Small intestine (tissue), 7 donors: ENCODE measurements around the gene PIGP. TPM values are rescaled to one million over a fixed set of nuclear protein-coding genes. Genes with fewer than 3 reads are reported as not detected.

Experiments
- DNase-seq, 2 donors: peaks; one replicate each; pipeline versions ENCODE4 v3.0.0 to v3.0.0-alpha.2; 2013
- FAIRE-seq: peaks from 2 replicates; lab custom pipeline; 2012; peaks lifted over from hg19 to GRCh38; lab: Jason Lieb, UNC
- H3K27ac ChIP-seq, 3 donors: one replicate each; pipeline ENCODE4 v1.5.1; 2013; ENCODE audit warnings: low read length in 2 of 3, mild to moderate bottlenecking in 2 of 3, control low read depth in 1 of 3, inconsistent platforms in 1 of 3, low read depth in 1 of 3, moderate library complexity in 1 of 3
- H3K27me3 ChIP-seq, 3 donors: one replicate each; pipeline ENCODE4 v1.6.1; 2013; ENCODE audit warnings: low read length in 3 of 3, inconsistent platforms in 1 of 3; ENCODE audit not compliant: control insufficient read depth in 3 of 3, insufficient read depth in 3 of 3
- H3K36me3 ChIP-seq, 3 donors: one replicate each; pipeline ENCODE4 v1.6.1; 2013; ENCODE audit warnings: low read length in 3 of 3, inconsistent platforms in 1 of 3, low read depth in 1 of 3, mild to moderate bottlenecking in 1 of 3, moderate library complexity in 1 of 3; ENCODE audit not compliant: control insufficient read depth in 3 of 3, insufficient read depth in 2 of 3
- H3K4me1 ChIP-seq, 3 donors: one replicate each; pipeline ENCODE4 v1.6.1; 2013; ENCODE audit warnings: low read length in 2 of 3, inconsistent platforms in 1 of 3, low read depth in 1 of 3, mild to moderate bottlenecking in 1 of 3, moderate library complexity in 1 of 3; ENCODE audit not compliant: control insufficient read depth in 3 of 3, insufficient read depth in 2 of 3
- H3K4me3 ChIP-seq, 3 donors: one replicate each; pipeline ENCODE4 v1.5.1; 2013; ENCODE audit warnings: low read length in 3 of 3, control low read depth in 1 of 3, inconsistent platforms in 1 of 3, low read depth in 1 of 3, mild to moderate bottlenecking in 1 of 3, moderate library complexity in 1 of 3
- H3K9me3 ChIP-seq, 2 donors: one replicate each; pipeline ENCODE4 v1.6.1; 2013; ENCODE audit warnings: low read depth in 1 of 2, low read length in 1 of 2; ENCODE audit not compliant: control insufficient read depth in 2 of 2, insufficient read depth in 1 of 2
- WGBS, 3 donors: extraction: QIAGEN DNeasy Blood & Tissue Kit; methylation state at CpG; one replicate each; pipeline ENCODE4 v1.1.7; 2013; 5-methylcytosine and 5-hydroxymethylcytosine counted together
- polyA plus RNA-seq, 4 donors: library from polyadenylated mRNA; stranded (reverse) in 3 of 4; unstranded in 1 of 4; fragments of 200-250 nt in 3 of 4; fragments of 120-200 nt in 1 of 4; gene quantifications; one replicate each; pipeline versions ENCODE4 v1.2.1 to v1.2.3, GENCODE V29; 2013
- donor health status: healthy with polysubstance abuse.
- donor health status: control.
- donor health status: control.
- donor health status: Bipolar disorder and iron deficiency.
- donor health status: healthy.

Gene PIGP
- polyA plus RNA-seq, 4 donors: 10.5 to 43.3 (median 24.4) TPM

GRCh38 chr21:37085726-37086125, 12.9 kb upstream of the PIGP start:
- FAIRE-seq (no peak), DNase-seq (no peak)
- Histone ChIP-seq H3K36me3 (peaks cover 0 to 6% (median 2%) of the 10 kb centered on the region in 3 donors), H3K27me3 (no peaks in the 10 kb centered on the region), H3K4me3 (no peak overlapping the region), H3K9me3 (no peaks in the 10 kb centered on the region), H3K4me1 (peaks cover 6 to 9% (median 6%) of the 10 kb centered on the region in 3 donors), H3K27ac (no peak overlapping the region)
- WGBS, 3 donors: 84 to 89% (median 85%) methylated on average over 3 of the region's 3 CpGs

DNA sequence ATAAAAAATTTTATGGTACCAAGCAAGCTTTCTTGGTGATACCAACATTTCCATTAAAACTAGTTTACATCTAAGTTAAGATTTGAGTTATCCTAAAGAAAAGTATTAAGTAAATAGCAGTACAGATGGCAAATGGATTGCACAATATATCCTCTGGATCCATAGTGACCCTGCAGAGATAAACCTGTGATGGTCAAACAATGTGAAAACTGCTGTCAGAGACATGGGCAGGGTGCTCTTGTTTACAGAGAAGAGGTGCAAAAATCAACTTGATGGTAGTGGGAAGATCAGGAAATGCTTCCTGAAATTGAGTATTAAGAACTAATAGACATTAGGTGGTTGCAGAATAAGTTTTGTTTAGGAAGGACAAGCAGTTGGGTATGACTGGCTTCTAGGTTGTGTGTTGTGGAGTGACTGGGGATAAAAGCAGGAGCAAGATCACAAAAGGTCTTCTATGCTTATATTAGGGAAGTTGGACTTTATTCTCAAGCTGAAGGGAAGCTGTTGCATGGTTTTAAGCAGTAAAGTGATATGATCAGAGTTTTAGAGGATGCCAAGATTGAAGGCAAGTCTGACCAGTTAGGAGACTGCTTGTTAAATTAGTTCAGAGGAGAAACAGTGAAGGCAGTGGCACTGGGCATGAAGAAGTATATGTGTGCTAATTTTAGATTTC, 10.1 kb upstream of the PIGP start:
- no peaks in the 10 kb centered on the region for H3K27me3 ChIP-seq
- no peak overlapping the region for H3K4me3 ChIP-seq
- H3K36me3 ChIP-seq: no peaks in the 10 kb centered on the region
- peak in 1 of 2 donors; percentile 8 for DNase-seq
- H3K9me3 ChIP-seq: peaks cover 0 to 4% of the 10 kb centered on the region in 2 donors
- FAIRE-seq: no peak
- no peak overlapping the region for H3K27ac ChIP-seq
- H3K4me1 ChIP-seq: peaks cover 6 to 9% (median 6%) of the 10 kb centered on the region in 3 donors

GRCh38 chr21:37082375-37082774, 9.5 kb upstream of the PIGP start:
- Histone ChIP-seq H3K9me3 (peaks cover 0 to 4% of the 10 kb centered on the region in 2 donors), H3K4me3 (no peak overlapping the region), H3K27ac (no peak overlapping the region), H3K27me3 (no peaks in the 10 kb centered on the region), H3K4me1 (peaks cover 6 to 9% (median 6%) of the 10 kb centered on the region in 3 donors), H3K36me3 (no peaks in the 10 kb centered on the region)
- DNase-seq: no peak
- FAIRE-seq: no peak
- WGBS, 3 donors: 93 to 97% (median 94%) methylated on average over 1 of the region's 1 CpG

- Histone ChIP-seq H3K9me3 (peaks cover 0 to 4% of the 10 kb centered on the region in 2 donors), H3K27ac (no peak overlapping the region), H3K4me3 (no peak overlapping the region), H3K4me1 (peaks cover 6 to 9% (median 8%) of the 10 kb centered on the region in 3 donors), H3K36me3 (no peaks in the 10 kb centered on the region), H3K27me3 (no peaks in the 10 kb centered on the region)
- DNase-seq: no peak
- no peak for FAIRE-seq
- WGBS, 3 donors: 65 to 80% (median 69%) methylated on average over 6 of the region's 6 CpGs
These were observed 6.4 kb upstream of the PIGP start for GRCh38 chr21:37079211-37079824.

GRCh38 chr21:37077403-37077802, 4.5 kb upstream of the PIGP start:
- no peak overlapping the region for H3K27ac ChIP-seq
- H3K4me1 ChIP-seq: peaks cover 0 to 3% (median 0%) of the 10 kb centered on the region in 3 donors
- no peak for DNase-seq
- H3K9me3 ChIP-seq: peaks cover 0 to 4% of the 10 kb centered on the region in 2 donors
- no peak for FAIRE-seq
- H3K36me3 ChIP-seq: no peaks in the 10 kb centered on the region
- H3K27me3 ChIP-seq: no peaks in the 10 kb centered on the region
- 69 to 91% (median 88%) methylated on average over 1 of the region's 1 CpG for WGBS, 3 donors
- H3K4me3 ChIP-seq: no peak overlapping the region

- H3K4me3 ChIP-seq: no peak overlapping the region
- FAIRE-seq (no peak), DNase-seq (no peak)
- no peaks in the 10 kb centered on the region for H3K36me3 ChIP-seq
- H3K27me3 ChIP-seq: no peaks in the 10 kb centered on the region
- WGBS, 3 donors: 98 to 100% (median 98%) methylated on average over 4 of the region's 4 CpGs
- no peak overlapping the region for H3K27ac ChIP-seq
- peaks cover 0 to 4% of the 10 kb centered on the region in 2 donors for H3K9me3 ChIP-seq
- peaks cover 4 to 8% (median 5%) of the 10 kb centered on the region in 3 donors for H3K4me1 ChIP-seq
These were observed 3.4 kb upstream of the PIGP start for GRCh38 chr21:37076087-37076850.

DNA sequence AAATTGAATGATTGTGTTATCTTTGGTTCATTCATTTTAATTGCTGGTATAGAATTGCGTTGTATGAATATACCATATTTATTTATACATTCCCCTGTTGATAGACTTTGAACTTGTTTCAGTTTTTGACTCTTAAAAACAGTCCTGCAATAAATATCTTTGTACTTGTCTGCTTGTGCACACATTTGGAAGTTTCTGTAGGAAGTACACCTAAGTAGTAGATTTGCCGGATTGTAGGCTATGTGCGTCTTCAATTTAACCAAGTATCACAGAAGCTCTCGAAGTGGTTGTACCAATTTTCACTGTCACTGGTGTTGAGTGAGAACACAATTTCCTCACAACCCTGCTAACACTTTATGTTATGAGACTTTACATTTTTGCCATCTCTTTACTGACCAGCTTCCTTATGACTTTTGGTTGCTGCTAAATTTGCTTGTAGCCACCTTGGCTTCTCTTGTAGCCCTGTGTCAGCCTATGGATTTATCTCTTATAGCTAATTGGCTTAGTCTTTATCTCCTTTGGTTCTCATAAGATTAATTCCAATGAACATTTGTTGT, 2.4 kb upstream of the PIGP start:
- FAIRE-seq: no peak
- no peaks in the 10 kb centered on the region for H3K36me3 ChIP-seq
- 73 to 85% (median 82%) methylated on average over 4 of the region's 4 CpGs for WGBS, 3 donors
- no peak overlapping the region for H3K27ac ChIP-seq
- DNase-seq: peak in 1 of 2 donors; percentile 14
- no peaks in the 10 kb centered on the region for H3K27me3 ChIP-seq
- peaks cover 0 to 4% of the 10 kb centered on the region in 2 donors for H3K9me3 ChIP-seq
- H3K4me3 ChIP-seq: no peak overlapping the region
- H3K4me1 ChIP-seq: peaks cover 4 to 8% (median 5%) of the 10 kb centered on the region in 3 donors

GRCh38 chr21:37074546-37074945, 1.7 kb upstream of the PIGP start:
- DNase-seq (peak in 1 of 2 donors; percentile 3), FAIRE-seq (no peak)
- H3K36me3 ChIP-seq: no peaks in the 10 kb centered on the region
- peak overlapping the region in 2 of 3 donors; percentile 67 to 87 for H3K4me3 ChIP-seq
- no peaks in the 10 kb centered on the region for H3K27me3 ChIP-seq
- WGBS, 3 donors: 13 to 30% (median 24%) methylated on average over 9 of the region's 9 CpGs
- H3K9me3 ChIP-seq: peaks cover 0 to 2% of the 10 kb centered on the region in 2 donors
- peaks cover 4 to 8% (median 5%) of the 10 kb centered on the region in 3 donors for H3K4me1 ChIP-seq
- H3K27ac ChIP-seq: peak overlapping the region in 2 of 3 donors; percentile 8 to 94
